C4-2B (cell line): Measurements from ENCODE around the gene ELANE.

Source experiments
- CTCF ChIP-seq: fragments of 450-650 bp; conservative IDR thresholded peaks from 2 replicates; pipeline ENCODE4 v1.5.1; 2017; ENCODE audit warnings: mild to moderate bottlenecking
- ZFX ChIP-seq: fragments of 450-650 bp; IDR thresholded peaks from 2 replicates; pipeline ENCODE4 v1.6.1; 2017

GRCh38 chr19:812049-812746 lies 39.9 kb upstream of the ELANE start:
- TF ChIP-seq CTCF (no peak), ZFX (no peak)
